Measurements from ENCODE around the gene SPOCK1.

DNA sequence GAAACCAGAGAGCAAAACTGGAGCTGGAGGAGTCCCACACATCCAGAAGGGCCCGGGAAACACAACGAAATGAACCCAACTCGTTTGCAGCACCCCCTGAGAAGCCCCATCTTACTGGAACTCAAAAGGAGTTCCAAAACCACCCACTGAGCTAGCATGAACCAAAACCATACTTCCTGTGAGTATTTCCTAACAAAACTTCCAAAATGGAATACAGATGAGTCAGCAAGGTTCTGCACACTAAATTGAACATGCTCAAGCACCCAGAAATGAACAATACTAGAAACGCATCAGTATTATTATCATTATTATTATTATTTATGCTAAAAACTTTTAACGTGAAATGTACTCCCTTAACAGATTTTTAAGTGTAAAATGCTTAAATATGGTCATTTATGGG lies 8.0 kb upstream of the SPOCK1 start:
- TF ChIP-seq, protein P1, sequence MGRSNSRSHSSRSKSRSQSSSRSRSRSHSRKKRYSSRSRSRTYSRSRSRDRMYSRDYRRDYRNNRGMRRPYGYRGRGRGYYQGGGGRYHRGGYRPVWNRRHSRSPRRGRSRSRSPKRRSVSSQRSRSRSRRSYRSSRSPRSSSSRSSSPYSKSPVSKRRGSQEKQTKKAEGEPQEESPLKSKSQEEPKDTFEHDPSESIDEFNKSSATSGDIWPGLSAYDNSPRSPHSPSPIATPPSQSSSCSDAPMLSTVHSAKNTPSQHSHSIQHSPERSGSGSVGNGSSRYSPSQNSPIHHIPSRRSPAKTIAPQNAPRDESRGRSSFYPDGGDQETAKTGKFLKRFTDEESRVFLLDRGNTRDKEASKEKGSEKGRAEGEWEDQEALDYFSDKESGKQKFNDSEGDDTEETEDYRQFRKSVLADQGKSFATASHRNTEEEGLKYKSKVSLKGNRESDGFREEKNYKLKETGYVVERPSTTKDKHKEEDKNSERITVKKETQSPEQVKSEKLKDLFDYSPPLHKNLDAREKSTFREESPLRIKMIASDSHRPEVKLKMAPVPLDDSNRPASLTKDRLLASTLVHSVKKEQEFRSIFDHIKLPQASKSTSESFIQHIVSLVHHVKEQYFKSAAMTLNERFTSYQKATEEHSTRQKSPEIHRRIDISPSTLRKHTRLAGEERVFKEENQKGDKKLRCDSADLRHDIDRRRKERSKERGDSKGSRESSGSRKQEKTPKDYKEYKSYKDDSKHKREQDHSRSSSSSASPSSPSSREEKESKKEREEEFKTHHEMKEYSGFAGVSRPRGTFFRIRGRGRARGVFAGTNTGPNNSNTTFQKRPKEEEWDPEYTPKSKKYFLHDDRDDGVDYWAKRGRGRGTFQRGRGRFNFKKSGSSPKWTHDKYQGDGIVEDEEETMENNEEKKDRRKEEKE (IDR thresholded peaks at IDR 0.05): no peak
- TF ChIP-seq ARNTL (CRISPR knock-in tag; IDR thresholded peaks at IDR 0.05) (no peak), ZNF350 (CRISPR knock-in tag; IDR thresholded peaks at IDR 0.05; ENCODE audit: borderline replicate concordance, low read depth) (no peak), HOXA5 (CRISPR knock-in tag; IDR thresholded peaks at IDR 0.05) (no peak), ZNF615 (CRISPR knock-in tag; IDR thresholded peaks at IDR 0.05; ENCODE audit: borderline replicate concordance) (no peak)
- TF ChIP-seq, protein P2, sequence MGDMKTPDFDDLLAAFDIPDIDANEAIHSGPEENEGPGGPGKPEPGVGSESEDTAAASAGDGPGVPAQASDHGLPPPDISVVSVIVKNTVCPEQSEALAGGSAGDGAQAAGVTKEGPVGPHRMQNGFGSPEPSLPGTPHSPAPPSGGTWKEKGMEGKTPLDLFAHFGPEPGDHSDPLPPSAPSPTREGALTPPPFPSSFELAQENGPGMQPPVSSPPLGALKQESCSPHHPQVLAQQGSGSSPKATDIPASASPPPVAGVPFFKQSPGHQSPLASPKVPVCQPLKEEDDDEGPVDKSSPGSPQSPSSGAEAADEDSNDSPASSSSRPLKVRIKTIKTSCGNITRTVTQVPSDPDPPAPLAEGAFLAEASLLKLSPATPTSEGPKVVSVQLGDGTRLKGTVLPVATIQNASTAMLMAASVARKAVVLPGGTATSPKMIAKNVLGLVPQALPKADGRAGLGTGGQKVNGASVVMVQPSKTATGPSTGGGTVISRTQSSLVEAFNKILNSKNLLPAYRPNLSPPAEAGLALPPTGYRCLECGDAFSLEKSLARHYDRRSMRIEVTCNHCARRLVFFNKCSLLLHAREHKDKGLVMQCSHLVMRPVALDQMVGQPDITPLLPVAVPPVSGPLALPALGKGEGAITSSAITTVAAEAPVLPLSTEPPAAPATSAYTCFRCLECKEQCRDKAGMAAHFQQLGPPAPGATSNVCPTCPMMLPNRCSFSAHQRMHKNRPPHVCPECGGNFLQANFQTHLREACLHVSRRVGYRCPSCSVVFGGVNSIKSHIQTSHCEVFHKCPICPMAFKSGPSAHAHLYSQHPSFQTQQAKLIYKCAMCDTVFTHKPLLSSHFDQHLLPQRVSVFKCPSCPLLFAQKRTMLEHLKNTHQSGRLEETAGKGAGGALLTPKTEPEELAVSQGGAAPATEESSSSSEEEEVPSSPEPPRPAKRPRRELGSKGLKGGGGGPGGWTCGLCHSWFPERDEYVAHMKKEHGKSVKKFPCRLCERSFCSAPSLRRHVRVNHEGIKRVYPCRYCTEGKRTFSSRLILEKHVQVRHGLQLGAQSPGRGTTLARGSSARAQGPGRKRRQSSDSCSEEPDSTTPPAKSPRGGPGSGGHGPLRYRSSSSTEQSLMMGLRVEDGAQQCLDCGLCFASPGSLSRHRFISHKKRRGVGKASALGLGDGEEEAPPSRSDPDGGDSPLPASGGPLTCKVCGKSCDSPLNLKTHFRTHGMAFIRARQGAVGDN (CRISPR knock-in tag; IDR thresholded peaks at IDR 0.05): no peak
- TF ChIP-seq, protein P3, sequence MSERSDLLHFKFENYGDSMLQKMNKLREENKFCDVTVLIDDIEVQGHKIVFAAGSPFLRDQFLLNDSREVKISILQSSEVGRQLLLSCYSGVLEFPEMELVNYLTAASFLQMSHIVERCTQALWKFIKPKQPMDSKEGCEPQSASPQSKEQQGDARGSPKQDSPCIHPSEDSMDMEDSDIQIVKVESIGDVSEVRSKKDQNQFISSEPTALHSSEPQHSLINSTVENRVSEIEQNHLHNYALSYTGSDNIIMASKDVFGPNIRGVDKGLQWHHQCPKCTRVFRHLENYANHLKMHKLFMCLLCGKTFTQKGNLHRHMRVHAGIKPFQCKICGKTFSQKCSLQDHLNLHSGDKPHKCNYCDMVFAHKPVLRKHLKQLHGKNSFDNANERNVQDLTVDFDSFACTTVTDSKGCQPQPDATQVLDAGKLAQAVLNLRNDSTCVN (CRISPR knock-in tag; IDR thresholded peaks at IDR 0.05; ENCODE audit: borderline replicate concordance): no peak
- TF ChIP-seq, protein P4, sequence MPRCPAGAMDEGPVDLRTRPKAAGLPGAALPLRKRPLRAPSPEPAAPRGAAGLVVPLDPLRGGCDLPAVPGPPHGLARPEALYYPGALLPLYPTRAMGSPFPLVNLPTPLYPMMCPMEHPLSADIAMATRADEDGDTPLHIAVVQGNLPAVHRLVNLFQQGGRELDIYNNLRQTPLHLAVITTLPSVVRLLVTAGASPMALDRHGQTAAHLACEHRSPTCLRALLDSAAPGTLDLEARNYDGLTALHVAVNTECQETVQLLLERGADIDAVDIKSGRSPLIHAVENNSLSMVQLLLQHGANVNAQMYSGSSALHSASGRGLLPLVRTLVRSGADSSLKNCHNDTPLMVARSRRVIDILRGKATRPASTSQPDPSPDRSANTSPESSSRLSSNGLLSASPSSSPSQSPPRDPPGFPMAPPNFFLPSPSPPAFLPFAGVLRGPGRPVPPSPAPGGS (CRISPR knock-in tag; IDR thresholded peaks at IDR 0.05): no peak
- TF ChIP-seq, protein P5, sequence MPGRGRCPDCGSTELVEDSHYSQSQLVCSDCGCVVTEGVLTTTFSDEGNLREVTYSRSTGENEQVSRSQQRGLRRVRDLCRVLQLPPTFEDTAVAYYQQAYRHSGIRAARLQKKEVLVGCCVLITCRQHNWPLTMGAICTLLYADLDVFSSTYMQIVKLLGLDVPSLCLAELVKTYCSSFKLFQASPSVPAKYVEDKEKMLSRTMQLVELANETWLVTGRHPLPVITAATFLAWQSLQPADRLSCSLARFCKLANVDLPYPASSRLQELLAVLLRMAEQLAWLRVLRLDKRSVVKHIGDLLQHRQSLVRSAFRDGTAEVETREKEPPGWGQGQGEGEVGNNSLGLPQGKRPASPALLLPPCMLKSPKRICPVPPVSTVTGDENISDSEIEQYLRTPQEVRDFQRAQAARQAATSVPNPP (CRISPR knock-in tag; IDR thresholded peaks at IDR 0.05): no peak
- TF ChIP-seq, protein P6, sequence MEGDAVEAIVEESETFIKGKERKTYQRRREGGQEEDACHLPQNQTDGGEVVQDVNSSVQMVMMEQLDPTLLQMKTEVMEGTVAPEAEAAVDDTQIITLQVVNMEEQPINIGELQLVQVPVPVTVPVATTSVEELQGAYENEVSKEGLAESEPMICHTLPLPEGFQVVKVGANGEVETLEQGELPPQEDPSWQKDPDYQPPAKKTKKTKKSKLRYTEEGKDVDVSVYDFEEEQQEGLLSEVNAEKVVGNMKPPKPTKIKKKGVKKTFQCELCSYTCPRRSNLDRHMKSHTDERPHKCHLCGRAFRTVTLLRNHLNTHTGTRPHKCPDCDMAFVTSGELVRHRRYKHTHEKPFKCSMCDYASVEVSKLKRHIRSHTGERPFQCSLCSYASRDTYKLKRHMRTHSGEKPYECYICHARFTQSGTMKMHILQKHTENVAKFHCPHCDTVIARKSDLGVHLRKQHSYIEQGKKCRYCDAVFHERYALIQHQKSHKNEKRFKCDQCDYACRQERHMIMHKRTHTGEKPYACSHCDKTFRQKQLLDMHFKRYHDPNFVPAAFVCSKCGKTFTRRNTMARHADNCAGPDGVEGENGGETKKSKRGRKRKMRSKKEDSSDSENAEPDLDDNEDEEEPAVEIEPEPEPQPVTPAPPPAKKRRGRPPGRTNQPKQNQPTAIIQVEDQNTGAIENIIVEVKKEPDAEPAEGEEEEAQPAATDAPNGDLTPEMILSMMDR (CRISPR knock-in tag; IDR thresholded peaks at IDR 0.05): no peak
